ENCODE measurements around the gene HTR5A.

GRCh38 chr7:155097338-155097737 lies 27.2 kb downstream of the HTR5A start:
- TF ChIP-seq POLR2A (IDR thresholded peaks at IDR 0.05): no peak
- TF ChIP-seq, protein P1, sequence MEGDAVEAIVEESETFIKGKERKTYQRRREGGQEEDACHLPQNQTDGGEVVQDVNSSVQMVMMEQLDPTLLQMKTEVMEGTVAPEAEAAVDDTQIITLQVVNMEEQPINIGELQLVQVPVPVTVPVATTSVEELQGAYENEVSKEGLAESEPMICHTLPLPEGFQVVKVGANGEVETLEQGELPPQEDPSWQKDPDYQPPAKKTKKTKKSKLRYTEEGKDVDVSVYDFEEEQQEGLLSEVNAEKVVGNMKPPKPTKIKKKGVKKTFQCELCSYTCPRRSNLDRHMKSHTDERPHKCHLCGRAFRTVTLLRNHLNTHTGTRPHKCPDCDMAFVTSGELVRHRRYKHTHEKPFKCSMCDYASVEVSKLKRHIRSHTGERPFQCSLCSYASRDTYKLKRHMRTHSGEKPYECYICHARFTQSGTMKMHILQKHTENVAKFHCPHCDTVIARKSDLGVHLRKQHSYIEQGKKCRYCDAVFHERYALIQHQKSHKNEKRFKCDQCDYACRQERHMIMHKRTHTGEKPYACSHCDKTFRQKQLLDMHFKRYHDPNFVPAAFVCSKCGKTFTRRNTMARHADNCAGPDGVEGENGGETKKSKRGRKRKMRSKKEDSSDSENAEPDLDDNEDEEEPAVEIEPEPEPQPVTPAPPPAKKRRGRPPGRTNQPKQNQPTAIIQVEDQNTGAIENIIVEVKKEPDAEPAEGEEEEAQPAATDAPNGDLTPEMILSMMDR (IDR thresholded peaks at IDR 0.05): no peak
